Naive thymus-derived CD4-positive, alpha-beta T cell (primary cell): ENCODE results near the gene ITPR1. TPM values are rescaled to one million over a fixed set of nuclear protein-coding genes. Genes with fewer than 3 reads are reported as not detected.

Experiments
- ATAC-seq: fragments of 150-1000 bp; cut with Tn5 transposase; 2 replicates; pipeline ENCODE4 v1.10.0; 2021; ENCODE audit warnings: mild to moderate bottlenecking, moderate library complexity
- CTCF ChIA-PET: fragments of 350-600 bp; sonication (Branson Sonifier 250); formaldehyde crosslinking; loops from one replicate; lab custom pipeline; 2021; ENCODE audit warnings: antibody characterized with exemption; lab: Charles Lee
- POLR2A ChIA-PET: fragments of 350-600 bp; sonication (Branson Sonifier 250); formaldehyde crosslinking; loops from one replicate; lab custom pipeline; 2021; ENCODE audit warnings: antibody characterized with exemption, inconsistent platforms; lab: Charles Lee
- DNase-seq, 9 donors: peaks; one replicate each; pipeline versions ENCODE4 v3.0.0 to v3.0.0-alpha.2; 2020 to 2022; ENCODE audit warnings: mixed read lengths in 1 of 9
- H3K27ac ChIP-seq: one replicate; pipeline ENCODE4 v1.7.0; 2013; ENCODE audit warnings: mild to moderate bottlenecking, low read depth, low read length, moderate library complexity
- H3K27me3 ChIP-seq, 2 donors: one replicate each; pipeline ENCODE4 v1.7.0; 2013; ENCODE audit warnings: low read length in 2 of 2, mild to moderate bottlenecking in 2 of 2, moderate library complexity in 2 of 2; ENCODE audit not compliant: control insufficient read depth in 2 of 2, insufficient read depth in 2 of 2
- H3K36me3 ChIP-seq, 3 experiments: 1 replicate in 2 of 3; 2 replicates in 1 of 3; pipeline ENCODE4 v1.7.0; 2013; ENCODE audit warnings: low read length in 3 of 3, mild to moderate bottlenecking in 3 of 3, moderate library complexity in 1 of 3; ENCODE audit not compliant: insufficient read depth in 3 of 3, control insufficient read depth in 2 of 3
- H3K4me1 ChIP-seq, 2 donors: one replicate each; pipeline ENCODE4 v1.7.0; 2013; ENCODE audit warnings: low read length in 2 of 2, mild to moderate bottlenecking in 2 of 2, moderate library complexity in 1 of 2; ENCODE audit not compliant: control insufficient read depth in 2 of 2, insufficient read depth in 2 of 2
- H3K4me3 ChIP-seq: 2 replicates; pipeline ENCODE4 v1.7.0; 2013; ENCODE audit warnings: mild to moderate bottlenecking, low read length
- H3K9me3 ChIP-seq, 3 experiments: 1 replicate in 2 of 3; 2 replicates in 1 of 3; pipeline ENCODE4 v1.7.0; 2013; ENCODE audit warnings: low read length in 3 of 3; ENCODE audit not compliant: control insufficient read depth in 2 of 3
- H3K27ac Mint-ChIP-seq, 9 donors: one replicate each; pipeline ENCODE4 v1.8.0; 2020 to 2022; ENCODE audit warnings: mixed read lengths in 9 of 9, mild to moderate bottlenecking in 8 of 9, moderate library complexity in 5 of 9, inconsistent platforms in 2 of 9
- H3K27me3 Mint-ChIP-seq, 5 donors: one replicate each; pipeline ENCODE4 v1.8.0; 2021 to 2022; ENCODE audit warnings: mixed read lengths in 5 of 5, mild to moderate bottlenecking in 1 of 5
- H3K36me3 Mint-ChIP-seq, 5 donors: one replicate each; pipeline ENCODE4 v1.8.0; 2020 to 2022; ENCODE audit warnings: mixed read lengths in 5 of 5, mild to moderate bottlenecking in 3 of 5, inconsistent platforms in 1 of 5
- H3K4me1 Mint-ChIP-seq, 7 donors: one replicate each; pipeline ENCODE4 v1.8.0; 2020 to 2022; ENCODE audit warnings: mixed read lengths in 7 of 7, mild to moderate bottlenecking in 3 of 7, inconsistent platforms in 1 of 7
- H3K4me3 Mint-ChIP-seq, 10 donors: one replicate each; pipeline ENCODE4 v1.8.0; 2020 to 2022; ENCODE audit warnings: mild to moderate bottlenecking in 10 of 10, mixed read lengths in 10 of 10, moderate library complexity in 6 of 10, inconsistent platforms in 2 of 10
- H3K9me3 Mint-ChIP-seq, 11 donors: one replicate each; pipeline ENCODE4 v1.8.0; 2020 to 2022; ENCODE audit warnings: mixed read lengths in 11 of 11, mild to moderate bottlenecking in 4 of 11, inconsistent platforms in 1 of 11, moderate library complexity in 1 of 11
- intact Hi-C, 2 donors: fragments of 100-400 bp; cut with micrococcal nuclease; formaldehyde crosslinking; loops; one replicate each; pipeline ENCODE4 v1.15.1; 2023
- polyA plus RNA-seq, 2 donors: library from polyadenylated mRNA; unstranded; fragments of 300-500 nt; fragmentation: Illumina TruSeq; gene quantifications; one replicate each; pipeline ENCODE4 v1.2.3, GENCODE V29; 2021
- total RNA-seq, 6 experiments: library from RNA in 5 of 6; stranded (reverse) in 5 of 6; gene quantifications; 1 replicate in 5 of 6; 2 replicates in 1 of 6; pipeline ENCODE4 v1.2.3 and lab custom pipeline; 2021 to 2026

The ITPR1 gene
- total and polyA plus RNA-seq, 7 experiments from 2014 or later = 15.1 to 118 (median 83.8) TPM

- ATAC-seq = no peak
- DNase-seq = no peak
- ChIA-PET CTCF (interaction anchor here (1.6 kb wide), 1 partner anchor 13 kb away, joined by 5 read pairs; no protein-coding TSS in a partner anchor), POLR2A (interaction anchor here (0.7 to 1.5 kb wide), 3 partner anchors 8 to 37 kb away, joined by 3 to 8 read pairs (median 4); no protein-coding TSS in a partner anchor)
- no peak overlapping the region for H3K27ac ChIP-seq
- no peak overlapping the region for H3K4me3 Mint-ChIP-seq
- H3K9me3 Mint-ChIP-seq = peaks cover 0 to 8% (median 0%) of the 10 kb centered on the region in 11 donors
- peaks cover 48 to 91% (median 77%) of the 10 kb centered on the region in 7 donors for H3K4me1 Mint-ChIP-seq
- H3K27me3 Mint-ChIP-seq = no peaks in the 10 kb centered on the region
- H3K27me3 ChIP-seq = no peaks in the 10 kb centered on the region
- peak overlapping the region in 1 of 9 donors; percentile 39 for H3K27ac Mint-ChIP-seq
- H3K4me1 ChIP-seq = peaks cover 21 to 53% of the 10 kb centered on the region in 2 donors
- intact Hi-C loops = no loop called here
- H3K36me3 Mint-ChIP-seq = peaks cover 4 to 58% (median 37%) of the 10 kb centered on the region in 5 donors
- no peaks in the 10 kb centered on the region for H3K9me3 ChIP-seq
- peaks cover 0 to 4% (median 0%) of the 10 kb centered on the region in 3 experiments for H3K36me3 ChIP-seq
- H3K4me3 ChIP-seq = no peak overlapping the region
These were observed 346.1 kb downstream of the ITPR1 start for GRCh38 chr3:4839278-4839677.

- H3K4me3 ChIP-seq = no peak overlapping the region
- no peaks in the 10 kb centered on the region for H3K27me3 ChIP-seq
- Mint-ChIP-seq H3K27ac (peak overlapping the region; percentile 21 to 92 (median 69)), H3K4me3 (peak overlapping the region in 7 of 10 donors; percentile 3 to 75 (median 32)), H3K9me3 (peaks cover 0 to 8% (median 0%) of the 10 kb centered on the region in 11 donors), H3K36me3 (peaks cover 0 to 53% (median 35%) of the 10 kb centered on the region in 5 donors), H3K27me3 (no peaks in the 10 kb centered on the region), H3K4me1 (peaks cover 32 to 91% (median 76%) of the 10 kb centered on the region in 7 donors)
- intact Hi-C loops = loop anchor here (1.0 to 10.0 kb wide), 2 partner anchors 9 to 346 kb away; partner anchors contain the start of gene ITPR1 (in 1 of the 2)
- peaks cover 13 to 54% of the 10 kb centered on the region in 2 donors for H3K4me1 ChIP-seq
- ATAC-seq = no peak
- no peak for DNase-seq
- no peak overlapping the region for H3K27ac ChIP-seq
- CTCF ChIA-PET = no interaction called here
- no peaks in the 10 kb centered on the region for H3K9me3 ChIP-seq
- H3K36me3 ChIP-seq = peaks cover 0 to 4% (median 0%) of the 10 kb centered on the region in 3 experiments
- POLR2A ChIA-PET = interaction anchor here (1.2 to 2.5 kb wide), 3 partner anchors 9 to 21 kb away, joined by 6 to 7 read pairs (median 6); no protein-coding TSS in a partner anchor
These were observed 348.1 kb downstream of the ITPR1 start for GRCh38 chr3:4841225-4841624.

GRCh38 chr3:4841776-4842440 lies 348.8 kb downstream of the ITPR1 start:
- peak overlapping the region in 8 of 10 donors; percentile 3 to 75 (median 32) for H3K4me3 Mint-ChIP-seq
- no peak for ATAC-seq
- intact Hi-C loops = loop anchor here (1.0 to 10.0 kb wide), 2 partner anchors 8 to 347 kb away; partner anchors contain the start of gene ITPR1 (in 1 of the 2)

GRCh38 chr3:4843619-4844018 lies 350.5 kb downstream of the ITPR1 start:
- no peaks in the 10 kb centered on the region for H3K36me3 ChIP-seq
- intact Hi-C loops = loop anchor here (1.0 to 10.0 kb wide), 2 partner anchors 12 to 349 kb away; partner anchors contain the start of gene ITPR1 (in 1 of the 2)
- H3K4me1 ChIP-seq = peaks cover 18 to 64% of the 10 kb centered on the region in 2 donors
- no peaks in the 10 kb centered on the region for H3K27me3 ChIP-seq
- H3K4me3 ChIP-seq = no peak overlapping the region
- peaks cover 0 to 38% (median 14%) of the 10 kb centered on the region in 5 donors for H3K36me3 Mint-ChIP-seq
- peak overlapping the region; percentile 44 to 92 (median 68) for H3K27ac Mint-ChIP-seq
- ChIA-PET CTCF (no interaction called here), POLR2A (interaction anchor here (0.6 to 1.1 kb wide), 4 partner anchors 20 to 346 kb away, joined by 3 read pairs; no protein-coding TSS in a partner anchor)
- H3K27me3 Mint-ChIP-seq = no peaks in the 10 kb centered on the region
- H3K4me3 Mint-ChIP-seq = peak overlapping the region in 7 of 10 donors; percentile 24 to 72 (median 53)
- H3K9me3 Mint-ChIP-seq = peaks cover 0 to 8% (median 0%) of the 10 kb centered on the region in 11 donors
- DNase-seq (no peak), ATAC-seq (no peak)
- no peak overlapping the region for H3K27ac ChIP-seq
- H3K4me1 Mint-ChIP-seq = peaks cover 33 to 93% (median 86%) of the 10 kb centered on the region in 7 donors
- no peaks in the 10 kb centered on the region for H3K9me3 ChIP-seq

More at GRCh38 chr3:4841776-4842440, 348.8 kb downstream of the ITPR1 start:
- Mint-ChIP-seq H3K27ac (peak overlapping the region; percentile 27 to 92 (median 69)), H3K36me3 (peaks cover 0 to 48% (median 30%) of the 10 kb centered on the region in 5 donors), H3K27me3 (no peaks in the 10 kb centered on the region), H3K4me1 (peaks cover 31 to 91% (median 78%) of the 10 kb centered on the region in 7 donors), H3K9me3 (peaks cover 0 to 8% (median 0%) of the 10 kb centered on the region in 11 donors)
- Histone ChIP-seq H3K4me3 (no peak overlapping the region), H3K36me3 (peaks cover 0 to 4% (median 0%) of the 10 kb centered on the region in 3 experiments), H3K4me1 (peaks cover 18 to 55% of the 10 kb centered on the region in 2 donors), H3K27me3 (no peaks in the 10 kb centered on the region), H3K9me3 (no peaks in the 10 kb centered on the region), H3K27ac (no peak overlapping the region)
- DNase-seq = no peak
- ChIA-PET POLR2A (interaction anchor here (1.2 to 2.5 kb wide), 3 partner anchors 10 to 20 kb away, joined by 6 to 7 read pairs (median 6); no protein-coding TSS in a partner anchor), CTCF (interaction anchor here (1.0 kb wide), 1 partner anchor 186 kb away, joined by 3 read pairs; no protein-coding TSS in a partner anchor)

GRCh38 chr3:4845882-4846281 lies 352.7 kb downstream of the ITPR1 start:
- Histone ChIP-seq H3K4me1 (peaks cover 38 to 87% of the 10 kb centered on the region in 2 donors), H3K27me3 (no peaks in the 10 kb centered on the region), H3K9me3 (no peaks in the 10 kb centered on the region), H3K36me3 (no peaks in the 10 kb centered on the region), H3K27ac (peak overlapping the region; percentile 81), H3K4me3 (no peak overlapping the region)
- peaks cover 0 to 8% (median 0%) of the 10 kb centered on the region in 11 donors for H3K9me3 Mint-ChIP-seq
- DNase-seq (peak in 7 of 9 donors; percentile 43 to 76 (median 60)), ATAC-seq (peak; percentile 87)
- H3K27me3 Mint-ChIP-seq = no peaks in the 10 kb centered on the region
- peak overlapping the region; percentile 57 to 93 (median 76) for H3K27ac Mint-ChIP-seq
- CTCF ChIA-PET = interaction anchor here (1.0 kb wide), 1 partner anchor 11 kb away, joined by 3 read pairs; no protein-coding TSS in a partner anchor
- intact Hi-C loops = loop anchor here (1.0 to 10.0 kb wide), 4 partner anchors 11 to 351 kb away; partner anchors contain the start of gene ITPR1 (in 1 of the 2)
- peak overlapping the region in 9 of 10 donors; percentile 2 to 68 (median 46) for H3K4me3 Mint-ChIP-seq
- POLR2A ChIA-PET = interaction anchor here (0.5 kb wide), 1 partner anchor 103 kb away, joined by 4 read pairs; no protein-coding TSS in a partner anchor
- peaks cover 0 to 32% (median 11%) of the 10 kb centered on the region in 5 donors for H3K36me3 Mint-ChIP-seq
- H3K4me1 Mint-ChIP-seq = peaks cover 39 to 99% (median 93%) of the 10 kb centered on the region in 7 donors

GRCh38 chr3:4846543-4846942 lies 353.4 kb downstream of the ITPR1 start:
- POLR2A ChIA-PET = interaction anchor here (0.5 to 0.9 kb wide), 3 partner anchors 9 to 133 kb away, joined by 3 to 4 read pairs (median 4); partner anchors contain the start of gene BHLHE40
- no peaks in the 10 kb centered on the region for H3K27me3 Mint-ChIP-seq
- no peak for ATAC-seq

More at GRCh38 chr3:4846543-4846942, 353.4 kb downstream of the ITPR1 start:
- H3K4me3 Mint-ChIP-seq = peak overlapping the region in 2 of 10 donors; percentile 21 to 22
- H3K27me3 ChIP-seq = no peaks in the 10 kb centered on the region
- H3K9me3 Mint-ChIP-seq = peaks cover 0 to 7% (median 0%) of the 10 kb centered on the region in 11 donors
- peak overlapping the region; percentile 81 for H3K27ac ChIP-seq
- peaks cover 45 to 87% of the 10 kb centered on the region in 2 donors for H3K4me1 ChIP-seq
- no peak overlapping the region for H3K4me3 ChIP-seq
- peaks cover 0 to 28% (median 11%) of the 10 kb centered on the region in 5 donors for H3K36me3 Mint-ChIP-seq
- CTCF ChIA-PET = interaction anchor here (1.0 kb wide), 1 partner anchor 12 kb away, joined by 3 read pairs; no protein-coding TSS in a partner anchor
- intact Hi-C loops = loop anchor here (1.0 to 10.0 kb wide), 4 partner anchors 11 to 352 kb away; partner anchors contain the start of gene ITPR1 (in 1 of the 2)
- no peak for DNase-seq
- peak overlapping the region in 8 of 9 donors; percentile 27 to 87 (median 71) for H3K27ac Mint-ChIP-seq
- no peaks in the 10 kb centered on the region for H3K36me3 ChIP-seq
- no peaks in the 10 kb centered on the region for H3K9me3 ChIP-seq
- peaks cover 42 to 99% (median 93%) of the 10 kb centered on the region in 7 donors for H3K4me1 Mint-ChIP-seq
